ENCODE measurements around the gene BRIP1.
"Not testable (repeated sequence)": the region's sequence is repeated elsewhere in the genome, so short reads cannot be mapped to it uniquely, and the experiment has no call there.

Gene BRIP1

GRCh38 chr17:61795546-61795945, 67.8 kb downstream of the BRIP1 start:
- DNase-seq: no peak

GRCh38 chr17:61794792-61795191, 68.5 kb downstream of the BRIP1 start:
- no peak for DNase-seq

DNA sequence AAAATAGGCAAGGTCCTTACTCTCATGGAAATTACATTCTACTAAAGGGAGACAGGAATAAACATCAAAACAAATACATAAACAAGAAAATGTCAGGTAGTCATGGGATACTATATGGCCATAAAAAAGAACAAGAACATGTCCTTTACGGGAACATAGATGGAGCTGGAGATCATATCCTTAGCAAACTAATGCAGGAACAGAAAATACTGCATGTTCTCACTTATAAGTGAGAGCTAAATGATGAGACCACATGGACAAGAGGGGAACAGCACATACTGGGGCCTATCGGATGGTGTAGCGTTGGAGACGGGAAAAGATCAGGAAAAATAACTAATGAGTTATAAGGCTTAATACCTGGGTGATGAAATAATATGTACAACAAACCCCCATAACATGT, 69.1 kb downstream of the BRIP1 start:
- DNase-seq: no peak

- DNase-seq: no peak
These were observed 69.8 kb downstream of the BRIP1 start for GRCh38 chr17:61793565-61793964.

DNA sequence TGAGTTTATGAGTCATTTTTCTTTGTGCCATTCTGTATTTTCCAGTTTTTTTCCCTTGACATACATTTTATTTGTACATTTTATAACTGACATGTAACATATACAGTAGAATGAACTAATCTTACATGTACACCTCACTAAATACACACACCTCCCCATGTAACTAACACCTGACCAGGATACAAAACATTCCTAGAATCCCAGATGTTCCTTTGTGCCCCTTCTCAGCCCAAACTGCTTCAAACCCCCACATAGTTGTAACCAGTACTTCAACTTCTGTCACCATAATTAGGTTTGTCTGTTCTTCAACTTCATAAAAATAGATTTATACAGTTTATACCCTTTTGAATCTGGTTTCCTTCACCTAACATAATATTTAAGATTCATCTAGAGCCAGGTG, 73.5 kb downstream of the BRIP1 start:
- DNase-seq: no peak

- DNase-seq: peak in 1 of 2 experiments; percentile 2
These were observed 77.2 kb downstream of the BRIP1 start for GRCh38 chr17:61786088-61786487.

DNA sequence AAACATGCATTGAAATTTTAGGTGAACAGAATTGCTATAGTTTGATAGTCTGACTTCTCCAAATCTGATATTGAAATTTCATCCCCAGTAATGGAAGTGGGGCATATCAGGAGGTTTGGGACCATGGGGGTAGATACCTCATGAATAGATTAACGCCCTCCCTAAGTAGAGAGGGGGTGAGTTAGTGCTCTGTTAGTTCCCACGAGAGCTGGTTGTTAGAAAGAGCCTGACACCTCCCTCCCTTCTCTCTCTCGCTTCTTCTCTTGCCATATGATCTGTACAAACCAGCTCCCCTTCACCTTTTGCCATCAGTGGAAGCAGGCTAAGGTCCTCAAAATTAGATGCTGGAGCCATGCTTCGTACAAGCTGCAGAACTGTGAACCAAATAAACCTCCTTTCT, 78.8 kb downstream of the BRIP1 start:
- DNase-seq: no peak

- DNase-seq: no peak
These were observed 79.6 kb downstream of the BRIP1 start for GRCh38 chr17:61783556-61784304.

DNA sequence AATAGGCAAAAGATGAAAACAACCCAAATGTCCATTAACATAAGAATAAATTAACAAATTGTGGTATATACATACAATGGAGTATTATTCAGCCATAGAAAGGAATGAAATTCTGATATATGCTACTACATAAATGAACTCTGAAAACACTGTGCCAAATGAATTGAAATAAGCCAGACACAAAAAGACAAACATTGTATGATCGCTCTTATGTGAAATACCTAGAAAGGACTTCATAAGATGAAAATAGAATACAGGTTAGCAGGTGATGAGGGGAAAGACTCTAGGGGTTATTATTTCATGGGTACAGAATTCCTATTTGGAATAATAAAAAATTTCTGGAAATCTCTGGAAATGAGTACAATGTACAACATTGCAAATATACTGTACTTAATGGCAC, 80.2 kb downstream of the BRIP1 start:
- DNase-seq: no peak

- no peak for DNase-seq
These were observed 80.6 kb downstream of the BRIP1 start for GRCh38 chr17:61782683-61783082.

- DNase-seq: no peak
These were observed 88.0 kb downstream of the BRIP1 start for GRCh38 chr17:61775364-61775763.

DNA sequence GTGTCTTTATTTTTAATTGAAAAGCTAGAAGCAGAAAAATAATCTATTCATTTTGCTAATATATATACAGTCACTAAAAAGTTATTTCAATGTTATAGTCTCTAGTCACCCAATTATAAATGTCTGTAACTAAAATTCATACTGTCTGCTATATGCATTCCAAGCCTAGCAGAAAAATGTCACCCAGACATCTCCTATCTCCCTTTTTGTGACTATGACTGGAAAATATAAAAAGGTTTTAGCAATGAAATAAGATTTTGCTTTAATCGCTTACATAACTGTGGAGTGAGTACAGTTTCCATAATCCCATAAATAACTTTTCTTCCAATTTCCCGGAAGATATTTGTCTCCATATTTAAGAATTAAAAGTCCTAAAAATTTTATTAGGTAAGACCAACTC, 88.6 kb downstream of the BRIP1 start:
- no peak for DNase-seq

GRCh38 chr17:61774087-61774486, 89.2 kb downstream of the BRIP1 start:
- not testable (repeated sequence) for DNase-seq

GRCh38 chr17:61770752-61771533, 92.4 kb downstream of the BRIP1 start:
- no peak for DNase-seq

DNA sequence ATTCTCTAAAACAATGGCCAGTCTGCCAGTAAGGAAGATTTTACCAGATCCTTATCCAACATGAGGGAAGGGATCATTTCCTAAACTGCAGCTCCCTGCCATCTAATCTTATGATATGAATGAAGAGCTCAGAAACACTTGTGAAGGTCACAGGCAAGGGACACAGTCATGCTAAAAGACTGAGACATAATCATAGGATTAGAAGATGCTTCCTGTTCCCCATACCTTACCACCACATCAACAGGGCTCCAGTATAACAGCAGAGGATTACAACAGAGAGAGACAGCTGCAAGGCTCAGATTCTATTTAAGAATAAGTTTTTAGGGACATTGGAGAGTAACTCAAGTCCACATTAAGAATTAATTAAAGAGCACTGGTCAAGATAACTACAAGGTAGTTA, 93.3 kb downstream of the BRIP1 start:
- no peak for DNase-seq

DNA sequence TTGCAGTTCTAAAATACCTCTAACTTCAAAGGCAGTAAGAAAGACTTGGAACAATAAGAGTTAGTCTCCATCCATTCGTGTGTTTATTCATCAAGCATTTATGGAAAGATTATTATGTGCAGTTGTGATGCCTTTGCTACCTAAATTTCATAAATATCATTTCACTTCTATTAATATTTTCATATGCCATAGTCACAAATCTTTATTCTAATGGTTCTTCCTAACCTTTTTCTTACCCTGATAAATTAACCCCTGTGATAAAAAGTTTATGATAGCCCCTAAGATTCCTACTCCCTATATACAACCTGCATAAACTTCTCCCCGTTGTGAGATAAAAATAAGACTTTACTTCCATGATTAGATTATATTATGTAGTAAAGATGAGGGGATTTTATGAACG, 94.9 kb downstream of the BRIP1 start:
- DNase-seq: no peak

DNA sequence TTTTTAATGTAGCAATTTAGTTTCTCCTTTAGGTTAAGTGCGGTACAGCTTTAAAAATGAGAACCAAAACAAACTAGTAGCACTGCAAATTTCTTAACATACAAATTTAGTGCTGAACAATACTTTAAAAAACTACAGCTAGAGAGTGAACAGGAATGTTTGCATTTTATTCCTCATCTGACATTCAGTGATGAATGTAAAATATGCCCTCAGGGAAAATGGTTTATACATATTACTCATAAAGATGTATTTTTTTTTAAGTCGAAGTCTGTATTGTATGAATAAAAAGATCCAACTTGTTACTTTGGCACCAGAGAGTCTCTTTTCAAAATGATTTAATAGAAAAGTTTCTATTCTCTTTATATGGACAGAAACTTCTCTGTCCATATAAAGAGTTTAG, 96.8 kb downstream of the BRIP1 start:
- DNase-seq: no peak

DNA sequence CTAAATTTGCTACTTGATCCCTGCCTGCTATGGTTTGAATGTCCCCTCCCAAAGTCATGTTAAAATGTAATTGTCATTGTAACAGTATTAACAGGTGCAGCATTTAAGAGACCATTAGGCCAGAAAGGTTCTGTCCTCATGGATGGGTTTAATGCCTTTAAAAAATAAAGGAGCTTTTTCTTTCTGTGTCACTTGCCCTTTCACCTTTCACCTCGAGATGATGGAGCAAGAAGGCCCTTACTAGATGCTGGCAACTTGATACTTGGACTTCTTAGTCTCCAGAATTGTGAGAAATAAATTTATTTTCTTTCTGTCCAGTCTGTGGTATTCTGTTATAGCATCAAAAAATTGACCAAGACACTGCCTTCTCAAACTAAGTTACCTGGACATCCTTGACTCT, 98.5 kb downstream of the BRIP1 start:
- no peak for DNase-seq

DNA sequence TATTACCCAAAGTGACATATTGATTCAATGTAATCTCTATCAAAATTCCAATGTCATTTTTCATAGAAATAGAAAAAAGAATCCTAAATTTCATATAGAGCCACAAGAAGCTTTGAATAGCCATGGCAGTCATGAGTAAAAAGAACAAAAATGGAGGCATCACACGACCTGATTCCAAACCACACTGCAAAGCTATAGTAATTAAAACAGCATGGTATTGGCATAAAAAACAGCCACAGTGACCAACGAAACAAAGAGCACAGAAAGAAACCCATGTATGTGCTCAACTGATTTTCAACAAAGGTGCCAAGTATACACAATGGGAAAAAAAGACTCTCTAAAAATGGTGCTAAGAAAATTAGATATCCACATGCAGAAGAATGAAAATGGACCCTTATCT, 101.5 kb downstream of the BRIP1 start:
- DNase-seq: no peak

DNA sequence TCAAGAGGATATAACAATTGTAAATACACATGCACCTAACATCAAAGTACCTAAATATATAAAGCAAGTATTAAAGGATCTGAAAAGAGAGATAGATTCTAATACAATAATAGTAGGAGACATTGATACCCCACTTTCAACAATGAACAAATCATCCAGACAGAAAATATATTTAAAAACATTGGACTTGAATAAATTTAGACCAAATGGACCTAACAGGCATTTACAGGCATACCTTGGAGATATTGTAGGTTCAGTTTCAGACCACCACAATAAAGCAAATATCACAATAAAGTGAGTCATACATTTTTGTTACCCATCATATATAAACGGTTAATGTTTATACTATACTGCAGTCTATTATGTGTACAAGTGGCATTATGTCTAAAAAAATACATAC, 104.0 kb downstream of the BRIP1 start:
- DNase-seq: no peak

DNA sequence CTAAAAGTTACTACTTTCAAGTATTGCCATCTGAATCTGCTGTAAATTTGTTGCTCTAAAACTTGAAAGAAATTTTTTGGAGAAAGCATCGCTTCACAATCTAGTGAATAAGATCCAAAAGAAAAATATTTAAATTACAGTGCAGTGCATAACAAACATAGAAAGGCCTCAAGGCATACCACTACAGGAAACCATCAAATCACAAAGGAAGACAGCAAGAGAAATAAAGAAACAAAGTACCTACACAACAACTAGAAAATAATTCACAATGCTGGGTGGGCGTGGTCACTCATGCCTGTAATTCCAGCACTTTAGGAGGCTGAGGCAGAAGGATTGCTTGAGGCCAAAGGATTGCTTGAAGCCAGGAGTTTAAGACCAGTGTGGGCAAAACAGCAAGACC, 104.9 kb downstream of the BRIP1 start:
- no peak for DNase-seq

DNA sequence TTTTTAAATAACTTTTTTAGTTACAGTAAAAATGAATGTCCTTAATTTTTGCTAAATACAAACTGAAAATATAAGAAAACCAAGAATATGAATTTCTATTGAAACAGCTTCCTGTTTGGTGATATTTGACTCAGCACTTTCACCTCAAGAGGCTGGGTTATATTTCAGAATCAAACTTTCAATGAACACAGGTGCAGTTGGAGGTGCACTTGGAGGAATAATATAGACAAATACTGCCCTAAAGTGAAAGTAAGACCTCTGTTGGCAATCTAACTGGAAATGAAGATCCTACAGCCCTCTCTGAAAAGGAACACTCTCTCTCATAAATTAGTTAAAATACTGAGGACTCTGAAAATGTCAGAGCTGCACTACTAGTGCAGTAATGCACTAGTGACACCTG, 106.2 kb downstream of the BRIP1 start:
- DNase-seq: no peak

GRCh38 chr17:61756561-61756960, 106.8 kb downstream of the BRIP1 start:
- no peak for DNase-seq

DNA sequence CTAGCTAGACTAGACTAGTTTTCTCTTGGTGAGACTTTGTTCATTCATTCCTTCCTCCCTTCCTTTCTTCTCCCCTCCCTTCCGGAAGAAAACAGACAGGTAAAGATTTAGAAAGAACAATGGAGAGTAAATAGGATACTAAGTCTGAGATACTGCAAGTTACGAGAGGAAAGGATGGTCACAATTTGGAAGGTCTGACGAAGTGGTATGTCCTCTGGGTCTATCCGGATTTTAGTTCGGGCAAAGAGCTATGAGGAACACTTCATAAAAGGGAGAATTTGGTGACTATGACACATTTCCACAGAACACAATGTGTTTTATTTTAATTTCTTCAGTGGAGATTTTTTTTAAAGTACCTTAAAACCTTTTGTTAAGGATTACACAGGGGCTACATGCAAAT, 107.7 kb downstream of the BRIP1 start:
- no peak for DNase-seq

GRCh38 chr17:61755078-61755477, 108.2 kb downstream of the BRIP1 start:
- no peak for DNase-seq

All from NCI-H187 (cell line).